ENCODE measurements around the gene GABRG3.

GABRG3 gene

DNA sequence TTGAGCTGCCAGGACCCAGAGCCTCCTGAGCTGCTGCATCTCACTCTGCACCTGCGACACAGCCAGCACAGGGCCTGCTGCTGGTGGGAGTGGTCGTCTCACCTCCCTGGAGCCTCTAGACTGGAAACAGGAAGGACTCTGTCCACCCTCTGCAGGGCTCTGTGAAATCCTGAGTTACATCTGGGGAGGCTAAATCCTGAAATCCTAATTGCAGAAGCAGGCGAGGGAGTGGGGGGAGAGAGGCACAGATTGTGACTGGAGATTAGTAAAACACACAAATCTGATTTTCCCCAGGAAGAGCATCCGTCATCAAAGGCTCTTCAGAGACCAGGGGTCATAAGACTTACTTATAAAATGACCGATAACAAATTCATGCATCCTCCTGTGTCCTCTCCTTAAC lies 31.6 kb upstream of the GABRG3 start:
- Histone ChIP-seq H3K4me2 (no peak overlapping the region), H3K4me1 (ENCODE audit: low read depth, poor library complexity, severe bottlenecking) (no peaks in the 10 kb centered on the region), H3K79me2 (ENCODE audit: insufficient read depth, low read depth) (no peaks in the 10 kb centered on the region), H4K20me1 (ENCODE audit: insufficient read depth) (no peaks in the 10 kb centered on the region), H3K27me3 (ENCODE audit: insufficient read depth, low read depth) (no peaks in the 10 kb centered on the region), H2AFZ (ENCODE audit: low read depth) (no peak overlapping the region), H3K27ac (no peak overlapping the region), H3K9ac (no peak overlapping the region), H3K36me3 (ENCODE audit: insufficient read depth) (no peaks in the 10 kb centered on the region), H3K4me3 (IDR thresholded peaks at IDR 0.05; ENCODE audit: insufficient read depth, low read depth, low read length) (no peak overlapping the region)
- TF ChIP-seq, protein P1, sequence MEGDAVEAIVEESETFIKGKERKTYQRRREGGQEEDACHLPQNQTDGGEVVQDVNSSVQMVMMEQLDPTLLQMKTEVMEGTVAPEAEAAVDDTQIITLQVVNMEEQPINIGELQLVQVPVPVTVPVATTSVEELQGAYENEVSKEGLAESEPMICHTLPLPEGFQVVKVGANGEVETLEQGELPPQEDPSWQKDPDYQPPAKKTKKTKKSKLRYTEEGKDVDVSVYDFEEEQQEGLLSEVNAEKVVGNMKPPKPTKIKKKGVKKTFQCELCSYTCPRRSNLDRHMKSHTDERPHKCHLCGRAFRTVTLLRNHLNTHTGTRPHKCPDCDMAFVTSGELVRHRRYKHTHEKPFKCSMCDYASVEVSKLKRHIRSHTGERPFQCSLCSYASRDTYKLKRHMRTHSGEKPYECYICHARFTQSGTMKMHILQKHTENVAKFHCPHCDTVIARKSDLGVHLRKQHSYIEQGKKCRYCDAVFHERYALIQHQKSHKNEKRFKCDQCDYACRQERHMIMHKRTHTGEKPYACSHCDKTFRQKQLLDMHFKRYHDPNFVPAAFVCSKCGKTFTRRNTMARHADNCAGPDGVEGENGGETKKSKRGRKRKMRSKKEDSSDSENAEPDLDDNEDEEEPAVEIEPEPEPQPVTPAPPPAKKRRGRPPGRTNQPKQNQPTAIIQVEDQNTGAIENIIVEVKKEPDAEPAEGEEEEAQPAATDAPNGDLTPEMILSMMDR (conservative IDR thresholded peaks at IDR 0.05; ENCODE audit: low read depth, low read length), result no peak

DNA sequence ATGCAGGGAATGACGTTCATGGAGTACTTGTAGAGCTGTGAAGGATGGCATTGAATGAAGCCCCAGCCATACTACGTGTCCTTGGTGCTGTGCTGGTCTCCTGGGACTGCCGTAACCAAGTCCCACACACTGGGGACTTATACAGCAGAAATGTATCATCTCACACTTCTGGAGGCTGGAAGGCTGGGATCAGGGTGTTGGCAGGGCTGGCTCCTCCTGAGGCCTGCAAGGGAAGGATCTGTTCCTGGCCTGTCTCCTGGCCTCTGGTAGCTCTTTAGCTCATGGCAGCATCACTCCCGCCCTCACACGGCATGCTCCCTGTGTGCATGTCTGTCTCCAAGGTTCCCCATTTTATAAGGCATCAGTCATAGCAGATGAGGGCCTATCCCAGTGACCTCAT lies 29.5 kb upstream of the GABRG3 start:
- no peak overlapping the region for H3K27ac ChIP-seq
- no peak overlapping the region for H2AFZ ChIP-seq (ENCODE audit: low read depth)
- H3K4me2 ChIP-seq, result no peak overlapping the region
- H3K27me3 ChIP-seq (ENCODE audit: insufficient read depth, low read depth), result no peaks in the 10 kb centered on the region
- H3K36me3 ChIP-seq (ENCODE audit: insufficient read depth), result no peaks in the 10 kb centered on the region
- no peaks in the 10 kb centered on the region for H3K4me1 ChIP-seq (ENCODE audit: low read depth, poor library complexity, severe bottlenecking)
- H3K79me2 ChIP-seq (ENCODE audit: insufficient read depth, low read depth), result no peaks in the 10 kb centered on the region
- H3K9ac ChIP-seq, result no peak overlapping the region
- TF ChIP-seq, protein P1 (conservative IDR thresholded peaks at IDR 0.05; ENCODE audit: low read depth, low read length), result no peak
- no peak overlapping the region for H3K4me3 ChIP-seq (IDR thresholded peaks at IDR 0.05; ENCODE audit: insufficient read depth, low read depth, low read length)
- no peaks in the 10 kb centered on the region for H4K20me1 ChIP-seq (ENCODE audit: insufficient read depth)

DNA sequence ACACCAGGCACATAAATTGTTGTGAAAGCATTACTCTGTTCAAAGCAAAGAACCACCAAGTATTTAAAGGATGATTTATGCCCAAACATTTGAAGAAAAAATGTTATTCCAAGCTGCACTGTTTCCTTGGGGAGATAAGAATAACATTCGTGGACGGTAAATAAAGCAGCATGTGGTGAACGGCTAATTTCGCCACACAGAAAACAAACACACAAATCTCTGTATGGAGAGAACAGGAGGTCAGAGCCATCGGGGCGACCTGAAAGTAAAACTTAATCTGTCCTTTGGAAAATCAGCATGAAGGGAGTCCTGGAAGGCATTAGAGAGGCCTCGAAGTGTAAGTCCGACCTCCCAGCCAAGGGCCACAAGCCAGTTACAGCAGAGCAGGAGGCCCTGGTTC lies 27.1 kb upstream of the GABRG3 start:
- H3K79me2 ChIP-seq (ENCODE audit: insufficient read depth, low read depth), result no peaks in the 10 kb centered on the region
- no peaks in the 10 kb centered on the region for H4K20me1 ChIP-seq (ENCODE audit: insufficient read depth)
- no peak overlapping the region for H3K4me2 ChIP-seq
- H3K4me1 ChIP-seq (ENCODE audit: low read depth, poor library complexity, severe bottlenecking), result no peaks in the 10 kb centered on the region
- H3K27ac ChIP-seq, result no peak overlapping the region
- TF ChIP-seq, protein P1 (conservative IDR thresholded peaks at IDR 0.05; ENCODE audit: low read depth, low read length), result no peak
- H3K9ac ChIP-seq, result no peak overlapping the region
- H3K36me3 ChIP-seq (ENCODE audit: insufficient read depth), result no peaks in the 10 kb centered on the region
- H3K4me3 ChIP-seq (IDR thresholded peaks at IDR 0.05; ENCODE audit: insufficient read depth, low read depth, low read length), result no peak overlapping the region
- H2AFZ ChIP-seq (ENCODE audit: low read depth), result no peak overlapping the region
- H3K27me3 ChIP-seq (ENCODE audit: insufficient read depth, low read depth), result no peaks in the 10 kb centered on the region

DNA sequence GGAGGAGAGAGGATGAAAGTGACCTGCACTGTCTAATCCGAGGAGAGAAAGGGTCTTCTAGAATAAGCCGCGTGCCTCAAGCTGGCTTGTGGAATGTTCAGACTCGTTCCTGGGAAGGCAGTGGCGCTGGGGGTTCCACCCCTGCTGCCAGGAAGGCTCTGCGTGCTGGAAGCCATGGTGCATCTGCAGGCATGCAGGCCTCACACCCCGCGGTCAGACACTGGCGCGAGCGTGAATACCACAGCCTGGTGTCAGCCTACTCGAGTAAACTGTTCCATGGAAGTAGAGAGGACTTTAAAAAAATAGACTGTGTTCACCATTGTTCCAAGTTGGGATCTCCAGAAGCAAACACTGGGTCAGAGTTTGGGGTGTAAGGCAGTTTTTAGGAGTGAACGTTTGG lies 25.9 kb upstream of the GABRG3 start:
- Histone ChIP-seq H3K79me2 (ENCODE audit: insufficient read depth, low read depth) (no peaks in the 10 kb centered on the region), H4K20me1 (ENCODE audit: insufficient read depth) (no peaks in the 10 kb centered on the region), H3K4me3 (IDR thresholded peaks at IDR 0.05; ENCODE audit: insufficient read depth, low read depth, low read length) (no peak overlapping the region), H3K4me2 (no peak overlapping the region), H2AFZ (ENCODE audit: low read depth) (no peak overlapping the region), H3K27ac (no peak overlapping the region), H3K4me1 (ENCODE audit: low read depth, poor library complexity, severe bottlenecking) (no peaks in the 10 kb centered on the region), H3K27me3 (ENCODE audit: insufficient read depth, low read depth) (no peaks in the 10 kb centered on the region), H3K9ac (no peak overlapping the region), H3K36me3 (ENCODE audit: insufficient read depth) (no peaks in the 10 kb centered on the region)
- TF ChIP-seq, protein P1 (conservative IDR thresholded peaks at IDR 0.05; ENCODE audit: low read depth, low read length), result no peak

DNA sequence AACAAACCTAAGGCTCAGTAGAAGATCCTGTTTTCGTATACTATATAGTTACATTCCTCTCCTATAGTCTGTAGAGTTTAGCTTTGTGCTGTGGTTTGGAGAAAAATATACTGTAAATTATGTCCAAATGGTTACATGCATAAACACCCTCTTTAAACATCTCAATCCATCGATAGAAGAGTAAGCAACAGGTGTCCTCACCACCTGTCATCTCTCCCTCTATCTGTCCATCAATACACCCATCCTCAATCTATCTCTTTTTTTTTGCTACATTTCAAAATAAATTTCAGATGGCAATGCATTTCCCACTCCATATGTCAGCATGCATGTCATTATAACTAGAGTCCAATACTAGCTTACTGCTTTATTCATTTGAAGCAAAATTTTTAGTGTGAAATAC lies 21.0 kb upstream of the GABRG3 start:
- H3K4me2 ChIP-seq, result no peak overlapping the region
- H4K20me1 ChIP-seq (ENCODE audit: insufficient read depth), result no peaks in the 10 kb centered on the region
- H3K4me3 ChIP-seq (IDR thresholded peaks at IDR 0.05; ENCODE audit: insufficient read depth, low read depth, low read length), result no peak overlapping the region
- no peak overlapping the region for H3K9ac ChIP-seq
- no peaks in the 10 kb centered on the region for H3K4me1 ChIP-seq (ENCODE audit: low read depth, poor library complexity, severe bottlenecking)
- no peaks in the 10 kb centered on the region for H3K27me3 ChIP-seq (ENCODE audit: insufficient read depth, low read depth)
- no peaks in the 10 kb centered on the region for H3K79me2 ChIP-seq (ENCODE audit: insufficient read depth, low read depth)
- H3K27ac ChIP-seq, result no peak overlapping the region
- H3K36me3 ChIP-seq (ENCODE audit: insufficient read depth), result no peaks in the 10 kb centered on the region
- TF ChIP-seq, protein P1 (conservative IDR thresholded peaks at IDR 0.05; ENCODE audit: low read depth, low read length), result no peak
- no peak overlapping the region for H2AFZ ChIP-seq (ENCODE audit: low read depth)

Data from KMS-11 (cell line).